Endothelial cell (in vitro differentiated cells): ENCODE results near the gene TM4SF20. TPM values are rescaled to one million over a fixed set of nuclear protein-coding genes. Genes with fewer than 3 reads are reported as not detected.
"Not testable (repeated sequence)": the region's sequence is repeated elsewhere in the genome, so short reads cannot be mapped to it uniquely, and the experiment has no call there.

Experiments
- DNase-seq: peaks from one replicate; pipeline ENCODE4 v3.0.0; 2021; ENCODE audit warnings: low spot score
- H3K27ac Mint-ChIP-seq: one replicate; pipeline ENCODE4 v1.8.0; 2021; ENCODE audit warnings: mixed read lengths, inconsistent platforms; ENCODE audit not compliant: unreplicated experiment
- H3K27me3 Mint-ChIP-seq: one replicate; pipeline ENCODE4 v1.8.0; 2021; ENCODE audit warnings: mild to moderate bottlenecking, moderate library complexity, mixed read lengths, inconsistent platforms; ENCODE audit not compliant: unreplicated experiment
- H3K36me3 Mint-ChIP-seq: one replicate; pipeline ENCODE4 v1.8.0; 2021; ENCODE audit warnings: mild to moderate bottlenecking, low read depth, mixed read lengths, inconsistent platforms; ENCODE audit not compliant: unreplicated experiment
- H3K4me1 Mint-ChIP-seq: one replicate; pipeline ENCODE4 v1.8.0; 2021; ENCODE audit warnings: mild to moderate bottlenecking, mixed read lengths, inconsistent platforms; ENCODE audit not compliant: unreplicated experiment
- H3K4me3 Mint-ChIP-seq: one replicate; pipeline ENCODE4 v1.8.0; 2021; ENCODE audit warnings: mild to moderate bottlenecking, mixed read lengths, inconsistent platforms; ENCODE audit not compliant: unreplicated experiment
- H3K9me3 Mint-ChIP-seq: one replicate; pipeline ENCODE4 v1.8.0; 2021; ENCODE audit warnings: mixed read lengths, inconsistent platforms; ENCODE audit not compliant: unreplicated experiment
- total RNA-seq: library from RNA; stranded (reverse); fragmentation: NEBNext Ultra II Directional; extraction: Animal tissue kit (Norgen Biotek cat#: 25700); gene quantifications from one replicate; pipeline ENCODE4 v1.2.1, GENCODE V29; 2021; ENCODE audit not compliant: unreplicated experiment
- TF ChIP-seq, protein P1 (sequence below): fragments of 200-600 bp; sonication (generic); IDR thresholded peaks from one replicate; pipeline ENCODE4 v1.5.0; 2021; ENCODE audit warnings: antibody characterized with exemption; ENCODE audit not compliant: unreplicated experiment

TM4SF20 gene
- total RNA-seq, 1 donor from 2014 or later, result not detected

DNA sequence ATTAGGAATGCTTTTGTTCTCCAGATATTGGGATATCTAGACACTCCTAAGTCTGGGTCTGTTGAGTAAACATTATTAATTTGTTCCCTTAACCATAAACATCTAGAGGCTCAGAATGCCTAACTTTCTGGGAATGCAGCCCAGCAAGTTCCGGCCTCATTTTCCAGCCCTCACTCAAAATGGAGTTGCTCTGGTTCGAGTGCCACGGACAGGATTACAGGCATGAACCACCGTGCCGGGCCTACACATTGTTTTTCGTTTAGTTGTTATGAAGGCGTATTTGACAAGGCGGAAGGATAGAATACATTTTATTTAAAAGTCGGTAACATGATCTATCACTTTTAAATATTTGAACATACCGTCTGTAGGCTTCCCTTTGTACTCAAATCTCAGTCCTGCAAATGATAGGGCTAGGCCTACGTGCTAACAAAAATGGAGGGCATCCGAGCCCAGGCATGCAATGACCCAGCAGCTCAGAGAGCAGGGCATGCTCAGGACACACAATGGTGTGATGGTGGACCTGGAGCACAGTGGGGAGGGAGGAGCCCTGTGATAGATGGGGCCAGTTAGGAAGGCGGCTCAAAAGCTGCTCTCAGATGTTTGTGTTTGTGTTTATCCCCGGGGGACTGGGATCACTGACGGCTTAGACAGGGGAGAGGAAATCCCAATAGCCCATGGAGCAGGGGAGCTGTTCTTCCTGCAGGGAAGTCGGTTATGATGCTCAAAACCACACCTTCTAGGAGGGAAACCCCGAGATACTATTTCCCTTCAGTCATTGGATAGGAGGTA, 11.6 kb upstream of the TM4SF20 start:
- H3K4me1 Mint-ChIP-seq, result no peaks in the 10 kb centered on the region
- no peak overlapping the region for H3K4me3 Mint-ChIP-seq
- DNase-seq, result no peak
- H3K9me3 Mint-ChIP-seq, result no peaks in the 10 kb centered on the region
- H3K27ac Mint-ChIP-seq, result no peak overlapping the region
- TF ChIP-seq, protein P1, sequence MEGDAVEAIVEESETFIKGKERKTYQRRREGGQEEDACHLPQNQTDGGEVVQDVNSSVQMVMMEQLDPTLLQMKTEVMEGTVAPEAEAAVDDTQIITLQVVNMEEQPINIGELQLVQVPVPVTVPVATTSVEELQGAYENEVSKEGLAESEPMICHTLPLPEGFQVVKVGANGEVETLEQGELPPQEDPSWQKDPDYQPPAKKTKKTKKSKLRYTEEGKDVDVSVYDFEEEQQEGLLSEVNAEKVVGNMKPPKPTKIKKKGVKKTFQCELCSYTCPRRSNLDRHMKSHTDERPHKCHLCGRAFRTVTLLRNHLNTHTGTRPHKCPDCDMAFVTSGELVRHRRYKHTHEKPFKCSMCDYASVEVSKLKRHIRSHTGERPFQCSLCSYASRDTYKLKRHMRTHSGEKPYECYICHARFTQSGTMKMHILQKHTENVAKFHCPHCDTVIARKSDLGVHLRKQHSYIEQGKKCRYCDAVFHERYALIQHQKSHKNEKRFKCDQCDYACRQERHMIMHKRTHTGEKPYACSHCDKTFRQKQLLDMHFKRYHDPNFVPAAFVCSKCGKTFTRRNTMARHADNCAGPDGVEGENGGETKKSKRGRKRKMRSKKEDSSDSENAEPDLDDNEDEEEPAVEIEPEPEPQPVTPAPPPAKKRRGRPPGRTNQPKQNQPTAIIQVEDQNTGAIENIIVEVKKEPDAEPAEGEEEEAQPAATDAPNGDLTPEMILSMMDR, result no peak
- no peaks in the 10 kb centered on the region for H3K36me3 Mint-ChIP-seq
- H3K27me3 Mint-ChIP-seq, result peaks cover 1% of the 10 kb centered on the region

DNA sequence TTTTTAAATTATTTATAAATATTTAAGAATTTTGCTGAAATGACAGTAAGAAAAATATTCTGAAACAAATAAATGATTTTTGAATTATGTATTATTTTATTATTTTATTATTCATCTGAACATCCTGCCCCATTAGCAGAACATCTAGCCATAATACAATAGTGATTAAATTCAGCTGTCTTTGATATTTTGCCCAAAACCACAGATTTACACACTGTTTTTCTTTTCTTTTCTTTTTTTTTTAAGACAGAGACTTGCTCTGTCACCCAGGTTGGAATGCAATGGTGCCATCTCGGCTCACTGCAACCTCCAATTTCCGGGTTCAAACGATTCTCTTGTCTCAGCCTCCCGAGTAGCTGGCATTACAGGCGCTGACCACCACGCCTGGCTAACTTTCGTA, 10.6 kb upstream of the TM4SF20 start:
- no peak for DNase-seq
- no peaks in the 10 kb centered on the region for H3K9me3 Mint-ChIP-seq
- H3K36me3 Mint-ChIP-seq, result no peaks in the 10 kb centered on the region
- H3K4me1 Mint-ChIP-seq, result no peaks in the 10 kb centered on the region
- TF ChIP-seq, protein P1, result no peak
- peaks cover 1% of the 10 kb centered on the region for H3K27me3 Mint-ChIP-seq
- H3K27ac Mint-ChIP-seq, result no peak overlapping the region
- H3K4me3 Mint-ChIP-seq, result no peak overlapping the region

DNA sequence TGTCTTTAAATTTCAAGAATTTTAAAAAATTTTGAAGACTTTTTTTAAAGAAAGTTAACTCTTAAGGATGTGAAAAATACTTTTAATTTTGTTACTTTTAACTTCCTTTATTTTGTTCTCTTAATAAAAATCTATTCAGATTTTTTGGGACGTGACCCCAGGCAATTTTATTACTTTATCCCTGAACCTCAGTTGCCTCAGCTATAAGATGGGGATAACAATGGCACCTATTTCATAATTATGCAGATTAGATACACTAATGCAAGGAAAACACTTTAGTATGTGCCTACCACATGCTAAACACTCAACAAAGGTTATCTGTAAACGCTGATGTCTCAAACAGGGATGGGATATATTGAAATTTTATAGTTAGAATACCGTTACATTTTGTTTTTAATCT, 10.1 kb upstream of the TM4SF20 start:
- Mint-ChIP-seq H3K27ac (no peak overlapping the region), H3K9me3 (no peaks in the 10 kb centered on the region), H3K27me3 (peaks cover 1% of the 10 kb centered on the region), H3K4me3 (no peak overlapping the region), H3K36me3 (no peaks in the 10 kb centered on the region), H3K4me1 (no peaks in the 10 kb centered on the region)
- DNase-seq, result no peak
- TF ChIP-seq, protein P1, result no peak

DNA sequence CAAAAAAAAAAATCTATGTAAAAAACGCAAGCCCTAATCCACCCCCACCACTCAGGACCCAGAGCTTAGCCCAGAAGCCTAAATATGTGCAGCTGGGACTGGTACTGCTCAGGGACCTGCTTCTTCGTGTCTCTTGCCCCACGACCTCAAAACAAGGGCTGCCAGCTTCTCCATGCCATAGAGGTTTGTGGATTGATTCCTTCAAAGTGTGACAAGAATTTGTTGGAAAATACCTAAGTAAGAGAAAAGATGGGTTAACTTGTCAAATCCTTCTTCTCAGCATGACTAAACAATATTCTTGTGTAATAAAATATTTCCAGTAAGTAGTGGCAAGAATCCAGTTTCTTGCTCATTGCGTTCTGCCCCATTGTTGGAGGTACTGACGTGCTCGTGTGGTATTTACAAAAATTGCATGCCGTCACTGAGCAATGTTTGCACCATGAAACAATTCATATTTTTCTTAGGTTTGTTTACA, 9.5 kb upstream of the TM4SF20 start:
- Mint-ChIP-seq H3K4me3 (no peak overlapping the region), H3K9me3 (no peaks in the 10 kb centered on the region), H3K4me1 (no peaks in the 10 kb centered on the region), H3K36me3 (no peaks in the 10 kb centered on the region), H3K27ac (no peak overlapping the region), H3K27me3 (peaks cover 1% of the 10 kb centered on the region)
- no peak for DNase-seq
- TF ChIP-seq, protein P1, result no peak

DNA sequence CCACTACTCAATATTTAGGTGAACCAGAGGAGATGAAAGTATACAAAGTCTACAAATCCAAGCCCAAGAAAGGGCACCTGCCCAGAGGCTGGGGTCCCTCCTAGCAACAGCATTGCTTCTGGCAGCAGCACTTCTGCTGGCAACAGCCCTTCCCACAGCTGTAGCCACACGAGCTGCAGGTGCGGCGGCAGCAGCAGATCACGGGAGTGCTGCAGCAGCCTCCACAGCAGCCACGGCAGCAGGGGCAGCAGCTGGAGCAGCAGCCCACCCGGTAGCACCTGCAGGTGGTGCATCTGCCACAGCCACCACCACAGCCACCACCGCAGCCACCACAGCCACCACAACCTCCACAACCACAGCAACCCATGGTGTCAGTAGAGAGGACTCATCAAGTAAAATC, 8.5 kb upstream of the TM4SF20 start, which contains the start of gene SCYGR1:
Gene SCYGR1, minus strand, starts transcription at position 367 of the 400 bp plus-strand sequence. Its CDS starts 0 bp downstream, at position 367.
- DNase-seq, H3K4me1 Mint-ChIP-seq, H3K27me3 Mint-ChIP-seq, H3K27ac Mint-ChIP-seq, H3K4me3 Mint-ChIP-seq, H3K9me3 Mint-ChIP-seq, H3K36me3 Mint-ChIP-seq: not testable (repeated sequence)
